ENCODE data around the gene R3HDM1. TPM values are rescaled to one million over a fixed set of nuclear protein-coding genes. Genes with fewer than 3 reads are reported as not detected.

Gene R3HDM1
- total RNA-seq (2022; extraction: Qiagen RNA extraction): 21.8 to 27.0 TPM (median 22.6 TPM) in 5 replicates

DNA sequence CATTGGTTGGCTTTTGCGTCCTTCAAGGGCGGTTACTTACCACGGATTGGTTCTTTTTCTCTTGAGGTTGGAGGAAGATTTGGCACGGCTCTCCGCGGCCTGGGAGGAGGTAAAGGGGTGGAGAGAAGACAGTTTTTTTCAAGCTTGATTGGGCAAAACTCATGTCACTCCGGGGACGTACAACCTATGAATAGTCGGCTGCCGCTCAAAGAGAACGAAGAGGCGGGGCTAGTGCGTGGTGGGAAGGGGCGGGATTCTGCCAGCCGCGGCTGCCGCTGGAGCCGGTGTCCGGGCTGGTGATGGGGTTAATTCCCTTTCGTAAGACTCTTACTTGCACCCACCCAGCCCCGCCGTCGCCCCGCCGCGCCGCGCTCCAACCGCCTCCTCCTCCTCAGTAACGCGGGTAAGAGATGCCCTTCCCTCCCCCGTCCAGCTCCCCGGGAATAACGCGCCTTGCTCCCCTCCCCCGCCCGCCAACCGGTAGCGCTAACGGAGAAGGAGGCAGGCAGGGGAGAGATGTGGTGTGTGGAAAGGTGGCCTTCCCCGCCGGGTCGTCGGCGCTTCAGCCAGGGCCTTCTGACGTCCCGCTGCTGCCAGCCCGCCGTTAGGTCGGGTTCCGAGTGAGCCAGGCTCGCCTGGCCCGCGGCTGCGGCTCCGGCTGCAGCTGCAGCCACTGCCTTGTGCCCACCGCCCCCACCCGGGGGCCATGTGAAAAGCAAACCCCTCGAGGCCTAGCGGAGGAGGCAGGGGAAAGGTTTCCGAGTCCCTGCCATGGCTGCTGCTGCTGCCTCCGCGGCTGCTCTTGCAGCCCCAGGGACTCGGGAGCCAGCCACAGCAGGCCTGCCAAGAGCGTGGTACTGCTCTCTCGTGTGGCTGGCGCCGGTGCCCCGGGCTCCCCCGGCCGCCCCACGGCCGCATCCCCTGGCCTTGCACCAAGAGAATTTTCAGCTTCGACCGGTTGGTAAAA is at the start of gene R3HDM1:
TSS of gene R3HDM1 (plus strand) at position 254 of the 967 bp plus-strand sequence. CDS start 73,362 bp downstream, outside the sequence.

DNA sequence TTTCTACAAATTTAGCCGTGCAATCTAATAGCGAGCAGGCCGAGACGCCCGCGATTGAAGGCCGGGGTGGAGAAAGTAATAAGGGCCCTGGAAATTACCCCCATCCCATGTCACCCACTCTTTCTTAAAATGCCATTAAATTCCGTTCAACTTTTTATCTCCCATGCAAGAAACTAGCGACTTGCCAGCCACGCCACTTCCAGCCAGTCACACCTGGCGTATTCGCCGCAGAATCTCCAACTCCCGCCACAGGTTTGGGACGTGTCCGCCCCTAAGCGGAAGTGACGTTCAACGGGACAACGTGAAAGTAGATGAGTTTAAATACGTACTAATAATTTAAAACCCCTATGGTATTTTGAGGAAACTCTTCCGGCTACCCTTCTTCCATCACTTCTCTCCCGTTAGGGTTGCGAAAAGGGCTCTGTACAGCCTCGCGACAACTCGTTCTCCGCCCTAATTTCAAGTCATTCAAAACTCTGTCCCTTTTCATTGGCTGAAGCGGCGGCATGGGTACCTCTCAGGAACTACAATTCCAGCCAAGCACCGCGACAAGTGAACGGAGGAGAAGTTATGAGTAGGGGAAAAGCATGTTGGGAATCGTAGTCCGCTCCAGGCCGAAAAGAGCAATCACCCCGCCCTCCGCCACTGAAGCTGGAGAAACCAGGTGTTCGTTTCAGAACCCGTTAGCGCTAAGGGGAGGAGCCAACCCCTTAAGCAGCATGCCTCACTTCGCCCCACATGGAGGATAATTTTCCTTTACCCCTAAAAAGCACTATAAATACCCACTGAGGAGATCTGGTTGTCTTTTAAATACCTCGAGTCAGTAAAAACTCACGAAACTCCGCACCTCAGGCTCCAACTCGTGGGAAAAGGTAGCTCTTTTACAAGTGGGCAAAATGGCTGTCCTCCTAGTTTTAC is 712 bp upstream of the R3HDM1 start, which contains the start of gene ZRANB3:
TSS of gene ZRANB3 (minus strand) at position 906 of the 918 bp plus-strand sequence.

DNA sequence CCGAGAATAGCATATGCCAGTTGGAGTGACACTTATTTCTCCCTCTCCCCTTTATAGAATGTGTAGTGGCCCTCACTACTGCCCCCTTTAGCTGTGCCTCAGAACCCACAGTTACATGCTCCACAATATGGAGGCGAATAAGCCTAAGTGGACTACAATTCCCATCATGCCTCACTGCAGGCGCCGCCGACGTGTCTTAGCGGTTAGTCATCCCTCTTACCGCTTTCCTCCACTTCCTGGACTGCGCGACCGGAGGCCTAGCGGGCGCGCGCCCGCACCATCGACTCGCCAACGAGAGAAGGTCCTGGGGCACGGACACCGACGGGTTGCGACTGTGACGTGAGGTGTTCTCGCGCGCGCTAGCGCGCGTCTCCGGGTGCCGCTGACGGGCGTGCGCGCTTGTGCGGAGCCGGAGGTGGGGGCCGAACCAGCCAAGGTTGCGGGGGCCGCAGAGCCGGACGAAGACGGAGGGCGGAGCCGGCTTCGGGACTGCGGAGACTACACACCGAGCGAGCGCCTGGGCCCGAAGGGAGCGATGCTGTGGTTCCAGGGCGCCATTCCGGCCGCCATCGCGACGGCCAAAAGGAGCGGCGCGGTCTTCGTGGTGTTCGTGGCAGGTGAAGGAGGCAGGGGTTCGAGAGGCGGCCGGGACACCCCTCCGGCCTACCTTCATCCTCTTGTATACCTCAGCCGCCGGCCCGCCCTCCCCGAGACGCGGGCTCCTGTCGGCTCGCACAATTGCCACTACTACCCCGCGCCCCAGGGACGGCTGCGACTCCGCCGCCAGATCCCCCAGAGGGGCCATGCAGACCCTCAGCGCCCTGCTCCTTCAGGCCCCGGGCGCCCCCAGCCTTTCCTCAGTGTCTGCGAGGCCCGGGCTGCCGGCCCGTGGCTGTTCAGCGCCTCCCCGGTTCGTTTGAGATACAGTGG is 210.4 kb downstream of the R3HDM1 start, which contains the start of gene UBXN4:
TSS of gene UBXN4 (plus strand) at position 461 of the 930 bp plus-strand sequence. CDS start at position 536, 75 bp downstream.

Other genes starting within 250 kb of the R3HDM1 start
- gene ZRANB3, start 266 bp upstream of the R3HDM1 start, total RNA-seq (2022; extraction: Qiagen RNA extraction): 4.5 to 6.0 TPM (median 5.3 TPM) in 5 replicates
- 28.6 to 47.2 TPM (median 38.5 TPM) in 5 replicates for gene UBXN4, start 210.4 kb downstream of the R3HDM1 start, total RNA-seq (2022; extraction: Qiagen RNA extraction)